H1 (cell line): Measurements from ENCODE around the gene GRIP1.

Experiments
- BRCA1 ChIP-seq: IDR thresholded peaks from 2 replicates; pipeline ENCODE4 v1.6.1; 2012; ENCODE audit warnings: low read depth, low read length, improper control_type of control experiment
- CREB1 ChIP-seq: IDR thresholded peaks from 2 replicates; pipeline ENCODE4 v1.6.1; 2012; ENCODE audit warnings: inconsistent platforms
- EP300 ChIP-seq, 2 experiments: IDR thresholded peaks; 1 replicate in 1 of 2; 2 replicates in 1 of 2; pipeline ENCODE4 v1.6.1; 2011 to 2012; ENCODE audit warnings: low read depth in 2 of 2, low read length in 2 of 2, mild to moderate bottlenecking in 2 of 2, borderline replicate concordance in 1 of 2, inconsistent platforms in 1 of 2, moderate library complexity in 1 of 2
- EZH2 ChIP-seq: fragments of 200-600 bp; sonication (generic); IDR thresholded peaks from 2 replicates; pipeline ENCODE4 v1.7.1; 2012; ENCODE audit warnings: low read depth, mild to moderate bottlenecking, moderate library complexity, low read length, inconsistent platforms; ENCODE audit not compliant: severe bottlenecking
- GTF2F1 ChIP-seq: IDR thresholded peaks from 2 replicates; pipeline ENCODE4 v1.6.1; 2012; ENCODE audit warnings: low read depth, low read length, improper control_type of control experiment, borderline replicate concordance
- JUND ChIP-seq: IDR thresholded peaks from 2 replicates; pipeline ENCODE4 v1.6.1; 2011; ENCODE audit warnings: mild to moderate bottlenecking, improper control_type of control experiment, low read length
- POLR2A ChIP-seq, 2 experiments: IDR thresholded peaks; 1 replicate in 1 of 2; 2 replicates in 1 of 2; pipeline ENCODE4 v1.6.1; 2011; ENCODE audit warnings: low read depth in 2 of 2, low read length in 2 of 2, mild to moderate bottlenecking in 2 of 2; ENCODE audit errors: control extremely low read depth in 1 of 2
- TAF1 ChIP-seq: IDR thresholded peaks from 2 replicates; pipeline ENCODE4 v1.6.1; 2011; ENCODE audit warnings: mild to moderate bottlenecking, low read depth, low read length
- YY1 ChIP-seq: IDR thresholded peaks from 2 replicates; pipeline ENCODE4 v1.6.1; 2011; ENCODE audit warnings: low read depth, mild to moderate bottlenecking, low read length
- TF ChIP-seq, protein P1 (sequence below), 3 experiments: IDR thresholded peaks; 1 replicate in 2 of 3; 2 replicates in 1 of 3; pipeline versions ENCODE4 v1.5.1 to v1.6.1; 2011; ENCODE audit warnings: low read length in 3 of 3, mild to moderate bottlenecking in 3 of 3, inconsistent platforms in 2 of 3, low read depth in 1 of 3, moderate library complexity in 1 of 3; ENCODE audit not compliant: insufficient read depth in 1 of 3; ENCODE audit errors: control extremely low read depth in 1 of 3

- TF ChIP-seq GTF2F1: no peak
- TF ChIP-seq CREB1: no peak
- no peak for TF ChIP-seq JUND
- TF ChIP-seq BRCA1: no peak
- TF ChIP-seq EZH2: no peak
- no peak for TF ChIP-seq POLR2A (IDR thresholded peaks at IDR 0.05; ENCODE audit: control extremely low read depth in 1 of 2, low read depth in 2 of 2, low read length in 2 of 2)
- TF ChIP-seq, protein P1, sequence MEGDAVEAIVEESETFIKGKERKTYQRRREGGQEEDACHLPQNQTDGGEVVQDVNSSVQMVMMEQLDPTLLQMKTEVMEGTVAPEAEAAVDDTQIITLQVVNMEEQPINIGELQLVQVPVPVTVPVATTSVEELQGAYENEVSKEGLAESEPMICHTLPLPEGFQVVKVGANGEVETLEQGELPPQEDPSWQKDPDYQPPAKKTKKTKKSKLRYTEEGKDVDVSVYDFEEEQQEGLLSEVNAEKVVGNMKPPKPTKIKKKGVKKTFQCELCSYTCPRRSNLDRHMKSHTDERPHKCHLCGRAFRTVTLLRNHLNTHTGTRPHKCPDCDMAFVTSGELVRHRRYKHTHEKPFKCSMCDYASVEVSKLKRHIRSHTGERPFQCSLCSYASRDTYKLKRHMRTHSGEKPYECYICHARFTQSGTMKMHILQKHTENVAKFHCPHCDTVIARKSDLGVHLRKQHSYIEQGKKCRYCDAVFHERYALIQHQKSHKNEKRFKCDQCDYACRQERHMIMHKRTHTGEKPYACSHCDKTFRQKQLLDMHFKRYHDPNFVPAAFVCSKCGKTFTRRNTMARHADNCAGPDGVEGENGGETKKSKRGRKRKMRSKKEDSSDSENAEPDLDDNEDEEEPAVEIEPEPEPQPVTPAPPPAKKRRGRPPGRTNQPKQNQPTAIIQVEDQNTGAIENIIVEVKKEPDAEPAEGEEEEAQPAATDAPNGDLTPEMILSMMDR (IDR thresholded peaks at IDR 0.05; ENCODE audit: control extremely low read depth in 1 of 3, insufficient read depth in 1 of 3, low read depth in 1 of 3, low read length in 3 of 3): no peak
- TF ChIP-seq EP300 (IDR thresholded peaks at IDR 0.05; ENCODE audit: borderline replicate concordance in 1 of 2, low read depth in 2 of 2, low read length in 2 of 2): no peak
- no peak for TF ChIP-seq TAF1
- no peak for TF ChIP-seq YY1
Observed at GRCh38 chr12:66341126-66341525, 337.8 kb downstream of the GRIP1 start.
